ENCODE results near the gene NUTM2D. TPM values are rescaled to one million over a fixed set of nuclear protein-coding genes. Genes with fewer than 3 reads are reported as not detected.
A peak's percentile ranks its signal among the peaks of the same experiment; 100 is the strongest.
"Not testable (repeated sequence)": the region's sequence is repeated elsewhere in the genome, so short reads cannot be mapped to it uniquely, and the experiment has no call there.

Gene NUTM2D, protein sequence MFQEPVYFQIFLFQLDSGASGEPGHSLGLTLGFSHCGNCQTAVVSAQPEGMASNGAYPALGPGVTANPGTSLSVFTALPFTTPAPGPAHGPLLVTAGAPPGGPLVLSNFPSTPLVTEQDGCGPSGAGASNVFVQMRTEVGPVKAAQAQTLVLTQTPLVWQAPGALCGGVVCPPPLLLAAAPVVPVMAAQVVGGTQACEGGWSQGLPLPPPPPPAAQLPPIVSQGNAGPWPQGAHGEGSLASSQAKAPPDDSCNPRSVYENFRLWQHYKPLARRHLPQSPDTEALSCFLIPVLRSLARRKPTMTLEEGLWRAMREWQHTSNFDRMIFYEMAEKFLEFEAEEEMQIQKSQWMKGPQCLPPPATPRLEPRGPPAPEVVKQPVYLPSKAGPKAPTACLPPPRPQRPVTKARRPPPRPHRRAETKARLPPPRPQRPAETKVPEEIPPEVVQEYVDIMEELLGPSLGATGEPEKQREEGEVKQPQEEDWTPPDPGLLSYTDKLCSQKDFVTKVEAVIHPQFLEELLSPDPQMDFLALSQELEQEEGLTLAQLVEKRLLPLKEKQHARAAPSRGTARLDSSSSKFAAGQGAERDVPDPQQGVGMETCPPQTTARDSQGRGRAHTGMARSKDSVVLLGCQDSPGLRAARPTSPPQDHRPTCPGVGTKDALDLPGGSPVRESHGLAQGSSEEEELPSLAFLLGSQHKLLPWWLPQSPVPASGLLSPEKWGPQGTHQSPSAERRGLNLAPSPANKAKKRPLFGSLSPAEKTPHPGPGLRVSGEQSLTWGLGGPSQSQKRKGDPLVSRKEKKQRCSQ
- 10 to 100 TPM in 2 of 3 donors, 1 to 10 TPM in 1; 10.0 to 13.1 (median 10.6) TPM for polyA plus RNA-seq (ENCODE audit: insufficient read length in 3 of 3)
- long read RNA-seq, donor 1, partial matches to known transcripts = 0 of 1 reads
- long read RNA-seq, donor 1, other reads (novel, unspliced or antisense) = 0 of 1 reads
- long read RNA-seq, donor 2, partial matches to known transcripts = 0 of 1 reads
- long read RNA-seq, donor 2, other reads (novel, unspliced or antisense) = 0 of 1 reads
- long read RNA-seq, donor 3 = 0 reads
- long read RNA-seq, donor 4 = 0 reads
- long read RNA-seq, donor 5, partial matches to known transcripts = 0 of 1 reads
- long read RNA-seq, donor 5, other reads (novel, unspliced or antisense) = 0 of 1 reads
- long read RNA-seq, donor 6 = 0 reads
- long read RNA-seq, donor 7 = 0 reads
- long read RNA-seq, donor 8 = 0 reads
- long read RNA-seq, donor 9 = 0 reads
- long read RNA-seq, donor 10 = 0 reads
- long read RNA-seq, donor 11 = 0 reads
- long read RNA-seq, donor 12 = 0 reads
- long read RNA-seq, donor 13 = 0 reads
- long read RNA-seq, donor 14 = 0 reads
- long read RNA-seq, donor 15, partial matches to known transcripts = 0 of 2 reads
- long read RNA-seq, donor 15, other reads (novel, unspliced or antisense) = 0 of 2 reads
- long read RNA-seq, donor 16 = 0 reads

DNA sequence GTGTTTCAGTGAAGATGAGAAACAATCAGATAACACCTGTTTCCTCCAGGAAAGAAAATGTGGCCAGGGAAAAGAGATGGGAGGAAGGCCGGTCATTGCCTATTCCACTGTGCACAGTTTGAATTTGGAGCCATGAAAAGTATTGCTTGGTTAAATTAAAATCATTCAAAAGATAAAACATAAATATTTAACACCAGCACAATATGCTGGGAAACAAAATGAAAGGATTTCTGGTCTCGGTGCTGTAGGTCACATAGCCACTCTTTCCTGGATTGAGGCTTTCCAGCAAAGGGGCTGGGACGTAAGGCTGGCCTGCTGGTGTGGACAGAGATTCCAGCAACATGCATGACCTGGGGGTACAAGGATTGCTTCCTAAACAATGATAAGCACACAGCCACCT is at the start of gene NUTM2D:
TSS of gene NUTM2D (plus strand) at position 301 of the 400 bp plus-strand sequence. CDS start 522 bp downstream, outside the sequence.
- DNase-seq = not testable (repeated sequence)

DNA sequence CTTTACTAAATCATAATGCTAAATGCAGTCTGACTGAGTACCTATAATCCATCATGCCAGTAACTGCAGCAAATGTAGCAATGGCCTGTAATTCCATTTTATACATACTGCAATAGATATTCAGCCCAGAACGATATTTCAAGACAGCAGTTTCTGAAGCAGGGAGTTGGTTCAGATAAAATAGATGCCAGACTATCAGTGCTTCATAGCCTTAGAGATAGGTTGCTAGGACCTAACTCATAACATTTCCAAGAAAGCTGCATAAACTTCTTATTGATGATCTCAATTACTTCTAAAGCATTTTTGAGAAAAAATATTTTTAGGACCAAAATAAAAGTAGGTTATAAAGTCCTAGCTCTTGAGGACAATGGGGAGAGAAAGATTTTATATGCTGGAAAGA is 48.8 kb upstream of the NUTM2D start:
- DNase-seq = not testable (repeated sequence)

DNA sequence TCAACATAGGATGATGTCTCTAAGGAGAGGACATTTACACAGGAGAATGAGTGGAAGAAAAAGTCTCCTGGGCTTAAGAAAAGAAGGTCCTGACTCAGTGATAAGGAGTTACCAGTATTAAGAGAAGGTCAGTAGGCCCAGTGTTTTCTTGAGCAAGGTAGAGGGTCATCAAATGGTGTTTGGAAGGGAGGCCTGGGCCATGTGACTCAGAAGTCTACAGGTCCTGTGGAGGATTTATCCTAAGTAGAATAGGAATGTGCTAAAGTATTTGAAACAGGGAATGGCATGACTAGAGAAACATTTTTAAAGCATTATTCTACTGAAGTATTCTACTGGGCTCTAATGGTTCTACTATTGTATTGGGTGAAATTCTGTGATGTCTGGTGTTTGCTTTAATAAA is 47.9 kb upstream of the NUTM2D start:
- not testable (repeated sequence) for DNase-seq

DNA sequence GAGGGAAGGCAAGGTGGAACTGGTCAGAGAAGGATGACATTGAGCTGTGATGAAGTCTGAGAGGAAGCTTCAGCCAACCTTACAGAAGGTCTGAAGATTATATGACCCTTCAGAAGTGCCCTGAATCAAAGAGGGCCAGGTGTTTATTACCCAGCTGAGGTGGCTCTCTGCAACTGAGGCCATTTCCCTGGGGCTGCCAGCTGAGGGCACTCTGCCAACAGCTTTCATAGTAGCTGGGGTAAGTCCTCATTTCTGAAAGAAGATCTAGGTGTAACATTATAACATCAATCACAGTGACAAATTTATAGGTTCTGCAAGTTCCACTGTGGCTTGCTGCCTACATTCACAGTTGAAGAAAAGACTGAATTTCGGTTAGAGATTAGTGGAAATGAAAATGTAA is 46.0 kb upstream of the NUTM2D start:
- not testable (repeated sequence) for DNase-seq

DNA sequence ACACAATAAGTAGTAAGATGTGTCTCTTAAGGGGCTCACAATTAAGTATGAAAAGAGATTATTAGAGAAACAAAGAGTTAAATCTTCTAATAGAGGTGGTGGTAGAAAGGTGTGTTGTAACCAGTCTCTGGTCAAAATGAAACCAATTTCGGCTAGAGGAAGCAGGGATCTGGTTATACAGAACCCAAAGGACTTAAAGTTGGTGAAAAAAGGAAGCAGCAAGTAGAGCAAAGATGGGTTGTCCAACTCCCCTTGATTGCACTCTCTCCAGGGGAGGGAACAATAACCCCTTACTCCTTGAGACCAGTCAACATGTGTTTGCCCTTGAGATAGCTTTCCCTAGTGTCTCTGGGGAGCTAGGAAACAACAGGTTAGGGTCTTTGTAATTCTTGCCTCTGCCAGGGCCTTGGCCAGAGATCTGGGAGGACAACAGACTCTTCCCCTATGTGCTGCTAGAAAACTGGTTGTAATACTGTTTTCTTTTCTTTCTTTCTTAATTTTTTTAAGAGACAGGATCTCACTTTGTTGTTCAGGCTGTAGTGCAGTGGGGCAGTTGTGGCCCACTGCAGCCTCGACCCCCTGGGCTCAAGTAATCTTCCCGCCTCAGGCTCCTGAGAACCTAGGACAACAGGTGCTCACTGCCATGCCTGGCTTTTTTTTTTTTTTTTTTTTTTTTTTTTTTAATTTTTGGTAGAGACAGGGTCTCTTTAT is 43.7 kb upstream of the NUTM2D start:
- DNase-seq = not testable (repeated sequence)

DNA sequence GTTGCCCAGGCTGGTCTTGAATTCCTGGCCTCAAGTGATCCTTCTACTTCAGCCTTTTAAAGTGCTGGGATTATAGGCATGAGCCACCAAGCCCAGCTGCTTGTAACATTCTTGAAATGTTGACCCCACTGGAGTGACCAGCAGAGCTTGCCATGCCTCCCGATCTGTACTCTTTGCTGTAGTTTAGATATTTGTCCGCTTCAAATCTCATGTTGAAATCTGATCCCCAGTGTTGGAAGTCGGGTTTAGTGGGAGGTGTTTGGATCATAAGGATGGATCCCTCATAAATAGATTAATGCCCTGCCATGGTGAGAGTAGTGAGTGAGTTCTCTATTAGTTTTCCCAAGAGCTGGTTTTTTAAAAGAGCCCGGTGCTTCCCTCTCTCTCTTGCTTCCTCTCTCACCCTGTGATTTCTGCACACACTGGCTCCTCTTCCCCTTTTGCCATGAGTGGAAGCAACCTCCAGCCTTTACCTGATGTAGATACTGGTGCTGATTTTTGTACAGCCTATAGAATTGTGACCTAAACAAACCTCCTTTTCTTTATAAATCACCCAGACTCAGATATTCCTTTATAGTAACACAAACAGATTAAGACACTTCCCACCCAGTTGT is 43.1 kb upstream of the NUTM2D start:
- DNase-seq = not testable (repeated sequence)

DNA sequence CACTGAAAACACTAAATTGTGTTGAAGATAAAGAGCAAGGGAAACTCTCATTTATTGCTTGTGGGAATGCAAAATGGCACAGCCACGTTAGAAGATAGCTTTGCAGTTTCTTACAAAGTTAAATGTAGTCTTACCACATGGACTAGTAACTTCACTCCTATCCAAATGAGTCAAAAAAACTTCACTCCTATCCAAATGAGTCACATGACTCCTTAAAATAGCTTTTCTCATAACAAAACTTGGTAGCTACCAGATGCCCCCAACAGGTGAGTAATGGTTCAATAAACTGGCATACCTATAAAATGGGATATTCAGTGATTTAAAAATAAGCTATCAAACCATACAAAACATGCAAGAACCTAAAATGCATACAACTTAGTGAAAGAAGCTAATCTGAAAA is 36.0 kb upstream of the NUTM2D start:
- not testable (repeated sequence) for DNase-seq

DNA sequence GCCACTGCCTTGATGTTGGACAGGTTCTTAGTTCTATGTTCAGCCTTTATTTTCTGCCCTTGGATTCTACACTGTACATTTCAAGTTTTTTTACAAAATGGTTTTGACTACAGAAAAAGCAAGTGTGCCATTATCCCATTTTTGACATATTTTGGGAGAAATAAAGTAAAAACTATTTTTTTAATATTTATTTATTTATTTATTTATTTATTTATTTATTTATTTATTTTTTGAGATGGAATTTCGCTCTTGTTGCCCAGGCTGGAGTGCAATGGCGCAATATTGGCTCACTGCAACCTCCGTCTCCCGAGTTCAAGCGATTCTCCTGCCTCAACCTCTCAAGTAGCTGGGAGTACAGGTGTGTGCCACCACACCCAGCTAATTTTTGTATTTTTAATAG is 33.0 kb upstream of the NUTM2D start:
- DNase-seq = not testable (repeated sequence)

DNA sequence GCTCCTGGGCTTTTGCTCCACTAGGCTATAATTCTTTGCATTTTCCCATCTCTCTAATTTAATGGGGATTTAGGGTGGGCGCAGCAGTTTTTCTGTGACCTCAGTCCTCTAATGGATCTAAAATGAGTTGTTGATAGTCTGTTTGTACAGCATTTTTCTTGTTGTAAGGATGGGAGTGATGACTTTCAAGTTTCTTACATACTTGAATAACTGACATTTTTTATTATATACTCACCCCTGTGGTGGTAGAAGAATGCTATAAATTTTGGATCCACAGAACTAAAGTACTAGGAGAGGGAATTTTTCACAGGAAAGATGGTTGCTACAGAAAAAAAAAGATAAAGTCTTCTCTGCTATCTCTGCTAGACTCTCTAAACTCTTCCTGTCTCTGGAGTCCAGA is 29.6 kb upstream of the NUTM2D start:
- DNase-seq = not testable (repeated sequence)

DNA sequence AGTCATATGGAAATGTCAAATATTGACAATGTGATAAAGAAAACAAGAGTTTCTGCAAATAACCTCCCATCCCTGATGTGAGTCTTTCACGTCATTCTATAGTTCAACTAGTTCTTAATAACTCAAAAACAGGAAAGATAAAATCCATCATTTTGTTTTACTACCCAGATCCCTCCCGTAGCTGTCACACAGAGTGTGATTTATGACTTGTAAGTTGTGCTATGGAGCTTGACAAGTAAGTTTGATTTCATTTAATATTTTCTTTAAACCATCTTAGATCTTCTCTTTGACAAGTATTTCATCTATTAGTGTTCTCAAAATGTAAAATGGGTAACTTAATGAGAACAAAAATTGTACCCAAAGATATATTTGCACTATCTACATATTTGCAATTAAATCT is 28.4 kb upstream of the NUTM2D start:
- DNase-seq = not testable (repeated sequence)

DNA sequence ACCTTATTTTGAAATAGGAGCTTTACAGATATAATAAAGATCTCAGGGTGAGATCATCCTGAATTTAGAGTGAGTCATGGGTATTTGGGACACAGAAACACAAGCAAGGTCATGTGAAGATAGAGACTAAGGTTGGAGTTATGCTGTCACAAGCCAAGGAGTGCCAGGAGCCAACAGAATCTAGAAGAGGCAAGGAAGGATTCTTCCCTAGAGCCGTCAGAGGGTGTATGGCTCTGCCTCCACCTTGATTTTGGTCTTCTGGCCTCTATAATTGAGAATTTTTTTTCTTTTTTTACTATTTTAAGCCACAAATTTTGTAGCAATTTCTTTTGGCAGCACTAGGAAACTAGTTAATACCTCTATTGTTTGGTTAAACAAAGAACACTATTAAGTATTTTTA is 24.9 kb upstream of the NUTM2D start:
- not testable (repeated sequence) for DNase-seq

DNA sequence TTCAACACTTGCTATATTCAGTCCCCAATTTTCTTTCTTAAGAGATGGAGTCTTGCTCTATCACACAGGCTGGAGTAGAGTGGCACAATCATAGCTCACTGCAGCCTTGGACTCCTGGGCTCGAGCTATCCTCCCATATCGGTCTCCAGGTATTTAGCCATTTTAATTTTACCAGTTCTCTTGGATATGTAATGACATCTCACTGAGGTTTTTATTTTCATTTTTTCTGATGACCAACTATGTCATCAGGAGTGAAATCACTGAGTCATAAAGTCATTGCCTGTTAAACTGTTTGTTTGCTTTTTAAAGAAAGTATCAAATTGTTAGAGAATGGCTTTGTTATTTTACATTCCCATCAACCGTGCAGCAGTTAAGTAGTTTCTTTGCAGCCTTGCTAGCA is 17.1 kb upstream of the NUTM2D start:
- not testable (repeated sequence) for DNase-seq

DNA sequence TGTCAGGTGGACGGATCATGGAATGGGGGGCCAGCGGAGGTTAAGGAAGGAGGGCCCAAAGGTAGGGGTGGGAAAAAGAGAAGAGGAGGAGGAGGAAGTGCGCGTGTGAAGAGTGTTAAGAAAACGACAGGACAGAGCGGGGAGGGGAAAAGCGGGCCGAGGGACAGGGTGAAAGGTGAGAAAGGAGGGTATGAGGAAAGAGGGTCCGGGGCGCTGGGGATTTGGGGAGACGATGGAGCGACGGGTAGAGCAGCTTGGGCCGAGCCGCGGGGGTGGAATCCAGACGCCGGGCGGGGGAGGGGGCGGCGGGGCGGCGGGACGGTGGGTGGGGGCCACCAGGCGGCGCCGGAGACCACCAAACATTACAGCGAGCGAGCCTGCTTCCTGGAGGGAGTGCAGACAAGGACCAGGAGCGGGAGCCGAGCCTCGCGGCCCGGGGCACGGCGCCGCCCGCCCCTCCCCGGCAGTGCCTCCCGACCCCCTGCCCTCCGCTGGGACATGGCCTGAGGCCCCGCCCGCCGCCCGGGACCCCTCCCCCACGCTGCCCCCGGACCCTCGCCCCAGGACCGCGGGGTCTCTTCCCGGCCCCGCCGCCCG is 15.9 kb upstream of the NUTM2D start:
- not testable (repeated sequence) for DNase-seq

DNA sequence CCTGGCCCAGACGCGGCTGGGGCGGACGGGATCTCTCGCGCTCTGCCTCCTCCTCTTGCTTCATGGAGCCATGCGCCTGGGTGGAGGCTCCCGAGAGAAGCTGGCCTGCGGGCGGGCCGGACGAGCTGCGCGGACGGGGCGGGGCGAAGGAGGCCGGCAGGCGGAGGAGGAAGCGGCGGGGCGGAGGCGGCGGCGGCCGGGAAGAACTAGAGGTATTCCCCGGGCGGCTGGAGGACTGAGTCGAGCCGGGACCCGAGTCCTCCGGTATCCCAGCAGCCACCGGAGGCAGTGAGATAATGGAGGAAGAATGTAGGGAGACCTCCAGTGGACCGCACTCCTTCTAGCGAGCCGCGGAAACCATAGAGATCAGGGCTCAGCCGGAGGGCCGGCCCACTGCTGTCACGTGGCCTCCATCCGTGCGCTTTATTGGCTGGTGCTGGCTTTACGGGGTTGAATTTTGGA is 15.3 kb upstream of the NUTM2D start:
- peak; percentile 75 for DNase-seq

DNA sequence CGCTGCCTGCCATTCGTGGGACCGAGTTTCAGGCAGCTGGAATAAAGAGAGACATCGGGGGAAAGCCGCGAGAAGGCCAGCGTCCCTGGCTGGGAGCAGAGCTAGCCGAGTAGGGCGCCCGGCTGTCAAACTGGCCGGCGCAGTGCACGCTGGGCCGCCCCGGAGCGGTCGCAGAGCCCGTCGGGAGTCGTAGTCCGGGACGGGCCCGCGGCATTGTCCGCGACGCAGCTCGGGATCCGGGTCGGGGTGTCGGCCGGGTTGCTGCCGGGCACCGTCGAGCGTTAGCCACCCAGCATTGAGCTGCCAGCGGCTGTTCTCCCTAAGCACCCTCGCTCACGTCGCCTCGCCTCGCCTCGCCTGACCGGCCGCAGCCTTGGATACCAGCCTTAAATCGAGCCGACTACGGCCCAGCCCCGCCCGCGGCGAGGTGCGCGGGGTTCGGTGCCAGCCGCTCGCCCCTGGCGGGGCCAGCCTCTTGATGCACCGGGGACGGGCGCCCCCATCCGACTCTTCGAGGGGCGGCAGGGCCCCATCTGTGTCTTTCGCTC is 14.8 kb upstream of the NUTM2D start:
- DNase-seq = peak; percentile 78

DNA sequence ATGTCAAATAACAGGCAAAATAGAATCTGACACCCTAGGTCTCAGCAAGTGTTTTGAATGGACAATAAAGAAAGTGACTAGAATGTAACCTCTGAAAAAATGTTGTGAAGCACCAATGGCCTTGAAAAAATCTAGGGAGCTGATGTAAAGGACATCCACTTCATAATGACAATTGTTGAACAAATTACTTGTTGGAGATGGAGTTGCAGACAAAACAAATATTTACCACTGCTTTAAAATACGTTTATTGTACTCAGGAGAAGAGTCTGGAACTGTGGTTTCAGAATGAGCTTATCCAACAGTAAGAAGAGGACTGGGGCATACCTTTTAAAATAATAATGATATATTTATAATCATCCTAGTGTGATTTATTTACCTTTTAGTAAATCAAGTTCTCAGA is 11.8 kb upstream of the NUTM2D start:
- DNase-seq = not testable (repeated sequence)

DNA sequence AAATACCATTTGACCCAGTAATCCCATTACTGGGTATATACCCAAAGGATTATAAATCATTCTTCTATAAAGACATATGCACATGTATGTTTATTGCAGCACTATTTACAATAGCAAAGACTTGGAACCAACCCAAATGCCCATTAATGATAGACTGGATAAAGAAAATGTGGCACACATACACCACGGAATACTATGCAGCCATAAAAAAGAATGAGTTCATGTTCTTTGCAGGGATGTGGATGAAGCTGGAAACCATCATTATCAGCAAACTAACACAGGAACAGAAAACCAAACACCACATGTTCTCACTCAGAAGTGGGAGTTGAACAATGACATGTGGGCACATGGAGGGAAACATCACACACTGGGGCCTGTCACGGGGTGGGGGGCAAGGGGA is 7.4 kb upstream of the NUTM2D start:
- DNase-seq = not testable (repeated sequence)

DNA sequence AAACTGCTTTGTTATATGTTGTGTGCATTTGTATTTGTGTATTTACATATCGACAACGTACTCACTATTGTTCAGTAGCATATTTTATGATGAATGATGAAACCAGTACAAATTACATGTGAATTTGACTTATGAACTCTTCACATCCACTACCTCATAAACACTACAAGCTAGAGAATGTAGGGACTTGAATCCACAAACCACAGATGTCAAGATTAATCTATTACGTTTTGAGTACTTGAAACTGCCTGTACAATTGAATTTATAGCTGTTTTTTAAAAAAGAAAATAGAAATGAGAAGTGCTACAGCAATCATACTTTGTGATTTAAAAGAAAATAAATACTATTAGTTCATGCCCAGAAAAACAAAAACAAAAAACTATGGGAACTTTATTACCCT is 4.7 kb upstream of the NUTM2D start:
- not testable (repeated sequence) for DNase-seq

DNA sequence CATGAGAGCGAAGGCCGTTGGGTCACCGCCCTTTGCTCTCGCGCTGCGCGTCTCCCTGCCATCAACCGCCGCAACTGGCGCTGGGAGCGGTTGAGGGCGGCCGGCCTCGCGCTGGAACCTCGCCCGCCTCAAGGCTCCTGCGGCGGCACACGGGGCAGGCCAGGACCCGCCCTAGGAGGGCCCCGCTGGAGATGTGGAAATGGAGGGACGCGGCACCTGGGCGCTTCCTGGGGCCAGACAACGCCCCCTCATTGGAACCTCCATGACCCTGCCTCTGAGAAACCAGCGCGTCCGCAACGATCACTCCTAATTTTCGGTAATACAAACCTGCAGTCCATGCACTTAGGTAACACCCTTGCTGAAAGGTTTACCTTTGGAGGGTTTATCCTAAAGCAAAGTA is 2.4 kb upstream of the NUTM2D start:
- DNase-seq = not testable (repeated sequence)
